Smooth muscle cell (in vitro differentiated cells): ENCODE measurements around the gene TTC6. TPM values are rescaled to one million over a fixed set of nuclear protein-coding genes. Genes with fewer than 3 reads are reported as not detected.
A peak's percentile ranks its signal among the peaks of the same experiment; 100 is the strongest.

Source experiments
- DNase-seq: peaks from one replicate; lab custom pipeline; 2025; ENCODE audit not compliant: unreplicated experiment; lab: John Stamatoyannopoulos, UW
- H2AFZ ChIP-seq: fragments of 200-600 bp; sonication (generic); 2 replicates; pipeline ENCODE4 v1.6.0; 2016; ENCODE audit warnings: antibody characterized with exemption, low read depth, mild to moderate bottlenecking
- H3F3A ChIP-seq: fragments of 200-600 bp; sonication (generic); 2 replicates; pipeline ENCODE4 v1.6.0; 2017; ENCODE audit warnings: antibody characterized with exemption, low read depth
- H3K27ac ChIP-seq: fragments of 200-600 bp; sonication (generic); 2 replicates; pipeline ENCODE4 v1.5.1; 2016; ENCODE audit warnings: low read depth, mild to moderate bottlenecking
- H3K27me3 ChIP-seq: fragments of 200-600 bp; sonication (generic); 2 replicates; pipeline ENCODE4 v1.6.1; 2016; ENCODE audit warnings: low read depth, mild to moderate bottlenecking
- H3K36me3 ChIP-seq: fragments of 200-600 bp; sonication (generic); 2 replicates; pipeline ENCODE4 v1.5.1; 2016; ENCODE audit warnings: low read depth
- H3K4me1 ChIP-seq: fragments of 200-600 bp; sonication (generic); 2 replicates; pipeline ENCODE4 v1.5.1; 2016; ENCODE audit warnings: low read depth
- H3K4me2 ChIP-seq: fragments of 200-600 bp; sonication (generic); 2 replicates; pipeline ENCODE4 v1.6.0; 2016; ENCODE audit warnings: mild to moderate bottlenecking
- H3K4me3 ChIP-seq: fragments of 200-600 bp; sonication (generic); 2 replicates; pipeline ENCODE4 v1.5.1; 2016; ENCODE audit warnings: mild to moderate bottlenecking
- H3K79me2 ChIP-seq: fragments of 200-600 bp; sonication (generic); 2 replicates; pipeline ENCODE4 v1.6.0; 2016; ENCODE audit warnings: low read depth, mild to moderate bottlenecking
- H3K9ac ChIP-seq: fragments of 200-600 bp; sonication (generic); 2 replicates; pipeline ENCODE4 v1.6.0; 2016; ENCODE audit warnings: low read depth
- H3K9me3 ChIP-seq: fragments of 200-600 bp; sonication (generic); replicated peaks from 2 replicates; pipeline ENCODE4 v1.5.1; 2016; ENCODE audit warnings: low read depth
- H4K20me1 ChIP-seq: fragments of 200-600 bp; sonication (generic); 2 replicates; pipeline ENCODE4 v1.6.0; 2016; ENCODE audit warnings: low read depth
- CTCF ChIP-seq: fragments of 200-600 bp; sonication (generic); IDR thresholded peaks from 2 replicates; pipeline ENCODE4 v1.5.1; 2017; ENCODE audit warnings: borderline replicate concordance, mild to moderate bottlenecking, antibody characterized with exemption; ENCODE audit not compliant: insufficient read depth, poor library complexity, severe bottlenecking
- WGBS: methylation state at CpG from one replicate; pipeline ENCODE4 v1.1.7; 2016; ENCODE audit warnings: low lambda C conversion rate; 5-methylcytosine and 5-hydroxymethylcytosine counted together
- polyA plus RNA-seq: library from polyadenylated mRNA; unstranded; fragments of >200 nt; fragmentation: Nextera tagmentation; extraction: Ambion mirVana; gene quantifications from 2 replicates; pipeline ENCODE4 v1.2.1, GENCODE V29; 2016
- total RNA-seq: library from RNA; depleted of rRNA; stranded (reverse); fragments of >200 nt; gene quantifications from 2 replicates; pipeline ENCODE4 v1.2.3, GENCODE V29; 2014

The TTC6 gene
- not detected in 2 replicates for total RNA-seq
- polyA plus RNA-seq, result not detected in 2 replicates

- H2AFZ ChIP-seq, result peak within 1 kb of the TSS; percentile 39
- no peaks in the 10 kb centered on the region for H3F3A ChIP-seq
- H3K9ac ChIP-seq, result peak within 1 kb of the TSS; percentile 45
- no peaks in the 10 kb centered on the region for H3K36me3 ChIP-seq
- H3K27me3 ChIP-seq, result peaks cover 97% of the 10 kb centered on the region
- no peak for TF ChIP-seq CTCF
- H3K27ac ChIP-seq, result no peak within 1 kb of the TSS
- H3K9me3 ChIP-seq, result no peaks in the 10 kb centered on the region
- WGBS, result 1% methylated on average over 62 of the region's 92 CpGs
- no peaks in the 10 kb centered on the region for H4K20me1 ChIP-seq
- peaks cover 29% of the 10 kb centered on the region for H3K4me1 ChIP-seq
- H3K4me2 ChIP-seq, result peak within 1 kb of the TSS; percentile 96
- DNase-seq, result no peak
- peak within 1 kb of the TSS; percentile 70 for H3K4me3 ChIP-seq
- no peaks in the 10 kb centered on the region for H3K79me2 ChIP-seq
Observed at GRCh38 chr14:37594971-37595808, at the start of gene TTC6, which contains the start of gene FOXA1. Gene TTC6, plus strand, starts transcription at chr14:37595629. Its CDS starts 26,436 bp downstream, at chr14:37622065. Gene FOXA1, minus strand, starts transcription at chr14:37595249. Its CDS starts 277 bp downstream, at chr14:37594972.

- no peak for DNase-seq
- Histone ChIP-seq H3F3A (no peaks in the 10 kb centered on the region), H4K20me1 (no peaks in the 10 kb centered on the region), H3K4me3 (peak overlapping the region; percentile 37), H2AFZ (no peak overlapping the region), H3K9me3 (no peaks in the 10 kb centered on the region), H3K27me3 (no peaks in the 10 kb centered on the region), H3K36me3 (no peaks in the 10 kb centered on the region), H3K27ac (no peak overlapping the region), H3K79me2 (no peaks in the 10 kb centered on the region), H3K4me1 (peaks cover 6% of the 10 kb centered on the region), H3K9ac (no peak overlapping the region), H3K4me2 (peak overlapping the region; percentile 60)
- 34% methylated on average over 6 of the region's 6 CpGs for WGBS
- TF ChIP-seq CTCF, result no peak
Observed at GRCh38 chr14:37546621-37547447, 48.6 kb upstream of the TTC6 start.

- WGBS, result 64% methylated on average over 5 of the region's 5 CpGs
- Histone ChIP-seq H3K4me2 (no peak overlapping the region), H3K4me1 (peaks cover 6% of the 10 kb centered on the region), H3K79me2 (no peaks in the 10 kb centered on the region), H3F3A (no peaks in the 10 kb centered on the region), H3K27me3 (no peaks in the 10 kb centered on the region), H3K9ac (no peak overlapping the region), H4K20me1 (no peaks in the 10 kb centered on the region), H2AFZ (no peak overlapping the region), H3K27ac (no peak overlapping the region), H3K4me3 (no peak overlapping the region), H3K9me3 (no peaks in the 10 kb centered on the region), H3K36me3 (no peaks in the 10 kb centered on the region)
- DNase-seq, result no peak
- TF ChIP-seq CTCF, result no peak
Observed at GRCh38 chr14:37550511-37550910, 44.9 kb upstream of the TTC6 start.
